Endothelial cell of umbilical vein (primary cell): Measurements from ENCODE around the gene CDKN1C. TPM values are rescaled to one million over a fixed set of nuclear protein-coding genes. Genes with fewer than 3 reads are reported as not detected.

Source experiments
- BruUV-seq: library from RNA; stranded (reverse); fragments of 400-500 nt; replicated peaks from 2 replicates; lab custom pipeline; 2021; lab: Mats Ljungman, UMichigan
- CTCF ChIA-PET: fragments of 300-600, 350-600 bp; sonication (Branson Sonifier 250); formaldehyde crosslinking; loops from one replicate; lab custom pipeline; 2021; ENCODE audit warnings: antibody characterized with exemption, inconsistent platforms; lab: Charles Lee
- POLR2A ChIA-PET: fragments of 300-600, 350-600 bp; sonication (Branson Sonifier 250); formaldehyde crosslinking; loops from one replicate; lab custom pipeline; 2021; ENCODE audit warnings: antibody characterized with exemption, inconsistent platforms; lab: Charles Lee
- DNase-seq: peaks from one replicate; pipeline ENCODE4 v3.0.0-alpha.2; 2011; ENCODE audit warnings: low read depth, low spot score
- FAIRE-seq: peaks from 2 replicates; lab custom pipeline; 2011; peaks lifted over from hg19 to GRCh38; lab: Jason Lieb, UNC
- H2AFZ ChIP-seq: 2 replicates; pipeline ENCODE4 v1.6.0; 2012; ENCODE audit warnings: low read depth, low read length, control low read depth, inconsistent platforms
- H3K27ac ChIP-seq: 2 replicates; pipeline ENCODE4 v1.5.1; 2011; ENCODE audit warnings: low read depth, mild to moderate bottlenecking, control low read depth, low read length, moderate library complexity; ENCODE audit not compliant: insufficient read depth
- H3K27me3 ChIP-seq, 2 experiments: 2 replicates each; pipeline versions ENCODE4 v1.6.0 to v1.6.1; 2011; ENCODE audit warnings: low read length in 2 of 2, mixed read lengths in 1 of 2; ENCODE audit not compliant: control insufficient read depth in 2 of 2, insufficient read depth in 2 of 2
- H3K36me3 ChIP-seq, 2 experiments: 2 replicates in 1 of 2; 3 replicates in 1 of 2; pipeline ENCODE4 v1.5.1; 2011; ENCODE audit warnings: low read length in 2 of 2, mild to moderate bottlenecking in 1 of 2, moderate library complexity in 1 of 2; ENCODE audit not compliant: control insufficient read depth in 2 of 2, insufficient read depth in 2 of 2; ENCODE audit errors: extremely low read depth in 1 of 2
- H3K4me1 ChIP-seq: 3 replicates; pipeline ENCODE4 v1.5.1; 2011; ENCODE audit warnings: mild to moderate bottlenecking, low read length; ENCODE audit not compliant: control insufficient read depth, insufficient read depth; ENCODE audit errors: extremely low read depth
- H3K4me2 ChIP-seq: 2 replicates; pipeline ENCODE4 v1.6.1; 2011; ENCODE audit warnings: low read length, control low read depth, mixed read lengths; ENCODE audit not compliant: insufficient read depth
- H3K4me3 ChIP-seq, 3 experiments: fragments of 200-600 bp in 1 of 3; sonication (generic), shearing (Covaris generic) in 1 of 3; replicated peaks in 1 of 3; 2 replicates each; pipeline ENCODE4 v1.5.1; 2011 to 2016; ENCODE audit warnings: control low read depth in 3 of 3, low read length in 3 of 3, mild to moderate bottlenecking in 2 of 3, inconsistent platforms in 1 of 3, low read depth in 1 of 3, moderate library complexity in 1 of 3; ENCODE audit not compliant: insufficient read depth in 1 of 3
- H3K79me2 ChIP-seq: 2 replicates; pipeline ENCODE4 v1.6.0; 2012; ENCODE audit warnings: low read length, inconsistent platforms; ENCODE audit not compliant: control insufficient read depth, insufficient read depth
- H3K9ac ChIP-seq: replicated peaks from 2 replicates; pipeline ENCODE3; 2011; ENCODE audit warnings: low read length, control low read depth; ENCODE audit not compliant: insufficient read depth; ENCODE audit errors: extremely low read depth
- H3K9me1 ChIP-seq: replicated peaks from 3 replicates; pipeline ENCODE4 v1.6.0; 2011; ENCODE audit warnings: mild to moderate bottlenecking, low read length; ENCODE audit not compliant: control insufficient read depth, insufficient read depth; ENCODE audit errors: extremely low read depth
- H3K9me3 ChIP-seq: replicated peaks from 2 replicates; pipeline ENCODE4 v1.5.1; 2012; ENCODE audit warnings: low read length, inconsistent platforms; ENCODE audit not compliant: control insufficient read depth, insufficient read depth
- H4K20me1 ChIP-seq: replicated peaks from 2 replicates; pipeline ENCODE3; 2011; ENCODE audit warnings: mild to moderate bottlenecking, low read length; ENCODE audit not compliant: control insufficient read depth, insufficient read depth; ENCODE audit errors: extremely low read depth
- CTCF ChIP-seq, 2 donors: IDR thresholded peaks; 1 replicate in 1 of 2; 2 replicates in 1 of 2; pipeline ENCODE4 v1.5.1; 2011; ENCODE audit warnings: low read length in 2 of 2, mild to moderate bottlenecking in 2 of 2, moderate library complexity in 2 of 2, control low read depth in 1 of 2, inconsistent platforms in 1 of 2, low read depth in 1 of 2; ENCODE audit not compliant: insufficient read depth in 1 of 2; ENCODE audit errors: extremely low read depth in 1 of 2
- EZH2 ChIP-seq: IDR thresholded peaks from 2 replicates; pipeline ENCODE4 v1.6.1; 2012; ENCODE audit warnings: borderline replicate concordance, low read depth, mild to moderate bottlenecking, moderate library complexity, low read length, inconsistent platforms; ENCODE audit not compliant: severe bottlenecking
- FOS ChIP-seq: IDR thresholded peaks from 2 replicates; pipeline ENCODE4 v1.6.1; 2011; ENCODE audit warnings: mild to moderate bottlenecking, low read length, moderate library complexity, borderline replicate concordance; ENCODE audit not compliant: insufficient read depth
- GATA2 ChIP-seq: IDR thresholded peaks from 2 replicates; pipeline ENCODE4 v1.7.0; 2011; ENCODE audit warnings: low read depth, mild to moderate bottlenecking, moderate library complexity, mixed read lengths, low read length; ENCODE audit not compliant: insufficient read length, insufficient read depth
- JUN ChIP-seq: IDR thresholded peaks from 2 replicates; pipeline ENCODE4 v1.6.1; 2011; ENCODE audit warnings: borderline replicate concordance, low read depth; ENCODE audit not compliant: insufficient read length, insufficient read depth
- MAX ChIP-seq: IDR thresholded peaks from 2 replicates; pipeline ENCODE4 v1.6.1; 2011; ENCODE audit not compliant: insufficient read depth, insufficient read length
- MYC ChIP-seq: IDR thresholded peaks from one replicate; pipeline ENCODE4 v1.6.1; 2011; ENCODE audit warnings: mild to moderate bottlenecking, low read depth, low read length
- POLR2A ChIP-seq: IDR thresholded peaks from 2 replicates; pipeline ENCODE4 v1.6.1; 2012; ENCODE audit warnings: low read depth, mild to moderate bottlenecking, control low read depth, low read length
- POLR2AphosphoS5 ChIP-seq: IDR thresholded peaks from 2 replicates; pipeline ENCODE4 v1.6.1; 2012; ENCODE audit warnings: low read depth, mild to moderate bottlenecking, control low read depth, low read length, moderate library complexity; ENCODE audit not compliant: insufficient read depth
- dilution Hi-C: fragments of 300-500 bp; cut with MboI; formaldehyde crosslinking; loops from one replicate; pipeline ENCODE4 v1.15.0; 2019; ENCODE audit warnings: low sequenced_read_pairs; ENCODE audit not compliant: extremely low pct_ligation_motif_present
- intact Hi-C: fragments of 100-400 bp; cut with micrococcal nuclease; formaldehyde crosslinking; loops from one replicate; pipeline ENCODE4 v1.10.0; 2022
- polyA plus RNA-seq, 4 experiments: library from polyadenylated mRNA; depleted of rRNA in 3 of 4; stranded (reverse) in 3 of 4; unstranded in 1 of 4; fragments of >200 nt; gene quantifications; 2 replicates each; pipeline versions ENCODE4 v1.2.1 to v1.2.3, GENCODE V29; 2011 to 2012; ENCODE audit warnings: missing spikeins in 1 of 4
- total RNA-seq: library from RNA; stranded (reverse); gene quantifications from 2 replicates; pipeline ENCODE4 v1.2.3, GENCODE V29; 2021

The CDKN1C gene
- total and polyA plus RNA-seq, 2 donors (not counting 3 experiments of a cell fraction or from before 2014, with no cell fraction given), result 4.1 to 9.0 TPM

GRCh38 chr11:2926611-2927051 is 41.1 kb upstream of the CDKN1C start:
- Histone ChIP-seq H3K36me3 (no peaks in the 10 kb centered on the region), H3K79me2 (peaks cover 28% of the 10 kb centered on the region), H3K9ac (no peak overlapping the region), H3K27me3 (no peaks in the 10 kb centered on the region), H3K4me1 (peaks cover 14% of the 10 kb centered on the region), H3K9me1 (no peaks in the 10 kb centered on the region), H3K9me3 (no peaks in the 10 kb centered on the region), H4K20me1 (no peaks in the 10 kb centered on the region), H3K4me3 (no peak overlapping the region), H3K4me2 (no peak overlapping the region), H3K27ac (no peak overlapping the region), H2AFZ (no peak overlapping the region)
- DNase-seq (no peak), FAIRE-seq (no peak)
- intact Hi-C loops, result no loop called here
- dilution Hi-C loops, result no loop called here
- TF ChIP-seq POLR2AphosphoS5, result no peak
- TF ChIP-seq POLR2A, result no peak
- TF ChIP-seq MYC, result no peak
- TF ChIP-seq MAX, result no peak
- no peak for TF ChIP-seq JUN
- TF ChIP-seq EZH2, result no peak
- TF ChIP-seq GATA2, result no peak
- TF ChIP-seq FOS, result no peak
- no peak for TF ChIP-seq CTCF (IDR thresholded peaks at IDR 0.05; ENCODE audit: extremely low read depth in 1 of 2, insufficient read depth in 1 of 2, low read depth in 1 of 2, low read length in 2 of 2)
- BruUV-seq, result no TSS peak
- ChIA-PET POLR2A (no interaction called here), CTCF (interaction anchor here (1.1 to 1.7 kb wide), 4 partner anchors 34 to 506 kb away, joined by 3 to 15 read pairs (median 4); no protein-coding TSS in a partner anchor)
